ENCODE data around the gene ADAMTS4.

GRCh38 chr1:161225534-161226319 is 26.9 kb upstream of the ADAMTS4 start, which contains the start of gene TOMM40L:
- TF ChIP-seq, protein P1, sequence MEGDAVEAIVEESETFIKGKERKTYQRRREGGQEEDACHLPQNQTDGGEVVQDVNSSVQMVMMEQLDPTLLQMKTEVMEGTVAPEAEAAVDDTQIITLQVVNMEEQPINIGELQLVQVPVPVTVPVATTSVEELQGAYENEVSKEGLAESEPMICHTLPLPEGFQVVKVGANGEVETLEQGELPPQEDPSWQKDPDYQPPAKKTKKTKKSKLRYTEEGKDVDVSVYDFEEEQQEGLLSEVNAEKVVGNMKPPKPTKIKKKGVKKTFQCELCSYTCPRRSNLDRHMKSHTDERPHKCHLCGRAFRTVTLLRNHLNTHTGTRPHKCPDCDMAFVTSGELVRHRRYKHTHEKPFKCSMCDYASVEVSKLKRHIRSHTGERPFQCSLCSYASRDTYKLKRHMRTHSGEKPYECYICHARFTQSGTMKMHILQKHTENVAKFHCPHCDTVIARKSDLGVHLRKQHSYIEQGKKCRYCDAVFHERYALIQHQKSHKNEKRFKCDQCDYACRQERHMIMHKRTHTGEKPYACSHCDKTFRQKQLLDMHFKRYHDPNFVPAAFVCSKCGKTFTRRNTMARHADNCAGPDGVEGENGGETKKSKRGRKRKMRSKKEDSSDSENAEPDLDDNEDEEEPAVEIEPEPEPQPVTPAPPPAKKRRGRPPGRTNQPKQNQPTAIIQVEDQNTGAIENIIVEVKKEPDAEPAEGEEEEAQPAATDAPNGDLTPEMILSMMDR (IDR thresholded peaks at IDR 0.05): peak; percentile 90
- no peak for TF ChIP-seq ZFX (IDR thresholded peaks at IDR 0.05; ENCODE audit: borderline replicate concordance)

Measured in 22Rv1 (cell line).